HG03469 (cell line): ENCODE results near the gene SLC35B3.
"Not testable (repeated sequence)": the region's sequence is repeated elsewhere in the genome, so short reads cannot be mapped to it uniquely, and the experiment has no call there.

Experiments
- ATAC-seq: cut with Tn5 transposase; IDR thresholded peaks from one replicate; pipeline ENCODE4 v1.9.1; 2021; ENCODE audit warnings: mild to moderate bottlenecking, moderate library complexity, moderate number of reproducible peaks; ENCODE audit not compliant: unreplicated experiment

Gene SLC35B3

GRCh38 chr6:8435093-8435844 is at the start of gene SLC35B3:
TSS of gene SLC35B3 (minus strand) at chr6:8435545.
- ATAC-seq: peak; percentile 97

GRCh38 chr6:8483650-8484049 is 48.3 kb upstream of the SLC35B3 start:
- no peak for ATAC-seq

- ATAC-seq: no peak
Observed at GRCh38 chr6:8481727-8482126, 46.4 kb upstream of the SLC35B3 start.

GRCh38 chr6:8478418-8478817 is 43.1 kb upstream of the SLC35B3 start:
- no peak for ATAC-seq

GRCh38 chr6:8476656-8477055 is 41.3 kb upstream of the SLC35B3 start:
- ATAC-seq: no peak

- ATAC-seq: no peak
Observed at GRCh38 chr6:8468552-8469356, 33.4 kb upstream of the SLC35B3 start.

GRCh38 chr6:8462694-8463093 is 27.3 kb upstream of the SLC35B3 start:
- no peak for ATAC-seq

- ATAC-seq: no peak
Observed at GRCh38 chr6:8462169-8462568, 26.8 kb upstream of the SLC35B3 start.

GRCh38 chr6:8446391-8446790 is 11.0 kb upstream of the SLC35B3 start:
- no peak for ATAC-seq

- ATAC-seq: not testable (repeated sequence)
Observed at GRCh38 chr6:8445930-8446329, 10.6 kb upstream of the SLC35B3 start.

- ATAC-seq: no peak
Observed at GRCh38 chr6:8442150-8442549, 6.8 kb upstream of the SLC35B3 start.

GRCh38 chr6:8441452-8441851 is 6.1 kb upstream of the SLC35B3 start:
- ATAC-seq: no peak

GRCh38 chr6:8439601-8440268 is 4.4 kb upstream of the SLC35B3 start:
- ATAC-seq: no peak

GRCh38 chr6:8437813-8438212 is 2.5 kb upstream of the SLC35B3 start:
- no peak for ATAC-seq

GRCh38 chr6:8436966-8437365 is 1.6 kb upstream of the SLC35B3 start:
- ATAC-seq: no peak

GRCh38 chr6:8435845-8436168 is 462 bp upstream of the SLC35B3 start:
- ATAC-seq: no peak

- peak; percentile 7 for ATAC-seq
Observed at GRCh38 chr6:8434727-8435092, 635 bp downstream of the SLC35B3 start.

GRCh38 chr6:8432614-8433013 is 2.7 kb downstream of the SLC35B3 start:
- ATAC-seq: no peak

- no peak for ATAC-seq
Observed at GRCh38 chr6:8429821-8430220, 5.5 kb downstream of the SLC35B3 start.

- ATAC-seq: not testable (repeated sequence)
Observed at GRCh38 chr6:8426544-8426943, 8.8 kb downstream of the SLC35B3 start.

- ATAC-seq: no peak
Observed at GRCh38 chr6:8420031-8420588, 15.2 kb downstream of the SLC35B3 start.

- no peak for ATAC-seq
Observed at GRCh38 chr6:8415913-8416312, 19.4 kb downstream of the SLC35B3 start.
